Astrocyte (in vitro differentiated cells and primary cell): ENCODE data around the gene TAS1R1. TPM values are rescaled to one million over a fixed set of nuclear protein-coding genes. Genes with fewer than 3 reads are reported as not detected.

Source experiments
- DNase-seq: peaks from one replicate; pipeline ENCODE4 v3.0.0-alpha.2; 2010; ENCODE audit warnings: low read depth
- FAIRE-seq: peaks from 2 replicates; lab custom pipeline; 2011; peaks lifted over from hg19 to GRCh38; lab: Jason Lieb, UNC
- H2AFZ ChIP-seq: 2 replicates; pipeline ENCODE4 v1.6.0; 2012; ENCODE audit warnings: low read depth, low read length, inconsistent platforms
- H3K27ac ChIP-seq: 2 replicates; pipeline ENCODE4 v1.5.1; 2011; ENCODE audit warnings: low read depth, low read length, inconsistent platforms
- H3K27me3 ChIP-seq: 2 replicates; pipeline ENCODE4 v1.6.0; 2011; ENCODE audit warnings: low read length, inconsistent platforms; ENCODE audit not compliant: insufficient read depth
- H3K36me3 ChIP-seq: 2 replicates; pipeline ENCODE4 v1.5.1; 2011; ENCODE audit warnings: low read length, inconsistent platforms; ENCODE audit not compliant: insufficient read depth
- H3K4me1 ChIP-seq: 2 replicates; pipeline ENCODE4 v1.5.1; 2011; ENCODE audit warnings: low read length, inconsistent platforms; ENCODE audit not compliant: insufficient read depth
- H3K4me2 ChIP-seq: 2 replicates; pipeline ENCODE4 v1.6.0; 2012; ENCODE audit warnings: low read length, inconsistent platforms
- H3K4me3 ChIP-seq: 2 replicates; pipeline ENCODE4 v1.5.1; 2011; ENCODE audit warnings: low read depth, mild to moderate bottlenecking, low read length, inconsistent platforms; ENCODE audit not compliant: insufficient read depth
- H3K79me2 ChIP-seq: 2 replicates; pipeline ENCODE4 v1.6.0; 2012; ENCODE audit warnings: mild to moderate bottlenecking, low read length, inconsistent platforms; ENCODE audit not compliant: insufficient read depth
- H3K9ac ChIP-seq: 2 replicates; pipeline ENCODE4 v1.6.0; 2012; ENCODE audit warnings: mild to moderate bottlenecking, low read length, inconsistent platforms
- H3K9me3 ChIP-seq: 2 replicates; pipeline ENCODE4 v1.5.1; 2012; ENCODE audit warnings: low read depth, mild to moderate bottlenecking, low read length, inconsistent platforms; ENCODE audit not compliant: insufficient read depth
- H4K20me1 ChIP-seq: 2 replicates; pipeline ENCODE4 v1.6.0; 2012; ENCODE audit warnings: low read length, inconsistent platforms; ENCODE audit not compliant: insufficient read depth
- H3K27ac Mint-ChIP-seq: one replicate; pipeline ENCODE4 v1.8.0; 2021; ENCODE audit warnings: mild to moderate bottlenecking, mixed read lengths; ENCODE audit not compliant: unreplicated experiment
- H3K27me3 Mint-ChIP-seq: one replicate; pipeline ENCODE4 v1.8.0; 2021; ENCODE audit warnings: low read depth, mixed read lengths; ENCODE audit not compliant: unreplicated experiment
- H3K36me3 Mint-ChIP-seq: one replicate; pipeline ENCODE4 v1.8.0; 2021; ENCODE audit warnings: low read depth, mixed read lengths; ENCODE audit not compliant: unreplicated experiment
- H3K4me1 Mint-ChIP-seq: one replicate; pipeline ENCODE4 v1.8.0; 2021; ENCODE audit warnings: low read depth, mixed read lengths; ENCODE audit not compliant: unreplicated experiment
- H3K4me3 Mint-ChIP-seq: one replicate; pipeline ENCODE4 v1.8.0; 2021; ENCODE audit warnings: mild to moderate bottlenecking, moderate library complexity, mixed read lengths; ENCODE audit not compliant: unreplicated experiment
- H3K9me3 Mint-ChIP-seq: one replicate; pipeline ENCODE4 v1.8.0; 2021; ENCODE audit warnings: mild to moderate bottlenecking, mixed read lengths; ENCODE audit not compliant: unreplicated experiment
- CTCF ChIP-seq: IDR thresholded peaks from 2 replicates; pipeline ENCODE4 v1.5.1; 2011; ENCODE audit warnings: low read depth, mild to moderate bottlenecking, inconsistent platforms, low read length, moderate library complexity; ENCODE audit not compliant: insufficient read depth
- EZH2 ChIP-seq: IDR thresholded peaks from 2 replicates; pipeline ENCODE4 v1.6.1; 2012; ENCODE audit warnings: mild to moderate bottlenecking, low read length, inconsistent platforms; ENCODE audit not compliant: insufficient read depth
- total RNA-seq: library from RNA; stranded (reverse); gene quantifications from 2 replicates; pipeline ENCODE4 v1.2.1, GENCODE V29; 2021

The TAS1R1 gene
- total RNA-seq, 1 donor from 2014 or later = not detected

GRCh38 chr1:6569033-6569432 lies 13.9 kb downstream of the TAS1R1 start:
- Histone ChIP-seq H3K36me3 (no peaks in the 10 kb centered on the region), H3K79me2 (no peaks in the 10 kb centered on the region), H3K9me3 (peaks cover 5% of the 10 kb centered on the region), H3K4me1 (no peaks in the 10 kb centered on the region), H3K4me3 (no peak overlapping the region), H3K27ac (no peak overlapping the region), H4K20me1 (no peaks in the 10 kb centered on the region), H3K9ac (no peak overlapping the region), H3K4me2 (no peak overlapping the region), H2AFZ (no peak overlapping the region), H3K27me3 (peaks cover 8% of the 10 kb centered on the region)
- no peak for DNase-seq
- Mint-ChIP-seq H3K36me3 (no peaks in the 10 kb centered on the region), H3K27me3 (peaks cover 37% of the 10 kb centered on the region), H3K4me3 (no peak overlapping the region), H3K27ac (no peak overlapping the region), H3K9me3 (peaks cover 4% of the 10 kb centered on the region), H3K4me1 (peaks cover 7% of the 10 kb centered on the region)
- no peak for FAIRE-seq
- no peak for TF ChIP-seq EZH2
- TF ChIP-seq CTCF = no peak

- Histone ChIP-seq H3K27me3 (peaks cover 7% of the 10 kb centered on the region), H3K79me2 (no peaks in the 10 kb centered on the region), H3K36me3 (no peaks in the 10 kb centered on the region), H3K4me2 (no peak overlapping the region), H3K27ac (no peak overlapping the region), H3K4me1 (no peaks in the 10 kb centered on the region), H3K9me3 (peaks cover 5% of the 10 kb centered on the region), H2AFZ (no peak overlapping the region), H3K9ac (no peak overlapping the region), H4K20me1 (no peaks in the 10 kb centered on the region), H3K4me3 (no peak overlapping the region)
- Mint-ChIP-seq H3K27me3 (peaks cover 37% of the 10 kb centered on the region), H3K27ac (no peak overlapping the region), H3K4me1 (peaks cover 9% of the 10 kb centered on the region), H3K9me3 (peaks cover 4% of the 10 kb centered on the region), H3K4me3 (no peak overlapping the region), H3K36me3 (no peaks in the 10 kb centered on the region)
- no peak for TF ChIP-seq EZH2
- TF ChIP-seq CTCF = no peak
- FAIRE-seq (no peak), DNase-seq (no peak)
Observed at GRCh38 chr1:6570100-6570499, 15.0 kb downstream of the TAS1R1 start.

- Histone ChIP-seq H3K36me3 (no peaks in the 10 kb centered on the region), H3K27ac (no peak overlapping the region), H3K79me2 (no peaks in the 10 kb centered on the region), H3K4me3 (no peak overlapping the region), H4K20me1 (no peaks in the 10 kb centered on the region), H2AFZ (no peak overlapping the region), H3K27me3 (peaks cover 3% of the 10 kb centered on the region), H3K4me1 (no peaks in the 10 kb centered on the region), H3K9me3 (peaks cover 5% of the 10 kb centered on the region), H3K9ac (no peak overlapping the region), H3K4me2 (no peak overlapping the region)
- Mint-ChIP-seq H3K4me3 (no peak overlapping the region), H3K4me1 (peaks cover 9% of the 10 kb centered on the region), H3K27ac (no peak overlapping the region), H3K36me3 (no peaks in the 10 kb centered on the region), H3K27me3 (peaks cover 37% of the 10 kb centered on the region), H3K9me3 (peaks cover 4% of the 10 kb centered on the region)
- DNase-seq (no peak), FAIRE-seq (no peak)
- TF ChIP-seq EZH2 (no peak), CTCF (no peak)
Observed at GRCh38 chr1:6570987-6571386, 15.9 kb downstream of the TAS1R1 start.
